Gastroesophageal sphincter (tissue), 4 donors: ENCODE results near the gene PCDH9. TPM values are rescaled to one million over a fixed set of nuclear protein-coding genes. Genes with fewer than 3 reads are reported as not detected.
"Not testable (repeated sequence)": the region's sequence is repeated elsewhere in the genome, so short reads cannot be mapped to it uniquely, and the experiment has no call there.

Source experiments
- ATAC-seq: fragments of 150-250 bp; one replicate; pipeline ENCODE4 v1.9.1; 2016; ENCODE audit warnings: mild to moderate bottlenecking, moderate library complexity
- H3K27ac ChIP-seq, 4 donors: fragments of 200-600 bp; sonication (generic) in 3 of 4; 1 replicate in 3 of 4; 2 replicates in 1 of 4; pipeline ENCODE4 v1.5.1; 2016 to 2019
- H3K27me3 ChIP-seq: fragments of 200-600 bp; sonication (generic); one replicate; pipeline ENCODE4 v1.5.1; 2019
- H3K36me3 ChIP-seq, 2 donors: fragments of 200-600 bp; sonication (generic); one replicate each; pipeline ENCODE4 v1.5.1; 2019; ENCODE audit warnings: control low read depth in 1 of 2
- H3K4me1 ChIP-seq, 3 donors: fragments of 200-600 bp; sonication (generic); 1 replicate in 2 of 3; 2 replicates in 1 of 3; pipeline ENCODE4 v1.5.1; 2016 to 2019; ENCODE audit warnings: control low read depth in 2 of 3
- H3K4me3 ChIP-seq, 2 donors: fragments of 200-600 bp; sonication (generic); one replicate each; pipeline ENCODE4 v1.5.1; 2019; ENCODE audit warnings: mild to moderate bottlenecking in 1 of 2, moderate library complexity in 1 of 2
- H3K9me3 ChIP-seq, 3 donors: fragments of 200-600 bp; sonication (generic); one replicate each; pipeline ENCODE4 v1.5.1; 2017 to 2019; ENCODE audit warnings: control low read depth in 2 of 3
- CTCF ChIP-seq, 4 experiments: fragments of 200-600 bp in 2 of 4; fragments of 450-650 bp in 2 of 4; sonication (generic) in 1 of 4; IDR thresholded peaks; one replicate each; pipeline ENCODE4 v1.5.1; 2017 to 2019; ENCODE audit warnings: antibody characterized with exemption in 4 of 4, mild to moderate bottlenecking in 2 of 4, moderate library complexity in 2 of 4
- EP300 ChIP-seq: sonication (generic); formaldehyde crosslinking; IDR thresholded peaks from one replicate; pipeline ENCODE4 v1.6.1; 2017; ENCODE audit warnings: antibody characterized with exemption, mild to moderate bottlenecking
- POLR2A ChIP-seq, 2 donors: fragments of 450-650 bp; IDR thresholded peaks; one replicate each; pipeline ENCODE4 v1.6.1; 2017; ENCODE audit warnings: antibody characterized with exemption in 2 of 2, mild to moderate bottlenecking in 2 of 2, moderate library complexity in 1 of 2
- POLR2AphosphoS5 ChIP-seq: sonication (generic); formaldehyde crosslinking; IDR thresholded peaks from one replicate; pipeline ENCODE4 v1.6.1; 2017; ENCODE audit warnings: antibody characterized with exemption
- WGBS, 2 donors: methylation state at CpG; one replicate each; pipeline ENCODE4 v1.1.5; 2018; ENCODE audit warnings: low coverage in 1 of 2; 5-methylcytosine and 5-hydroxymethylcytosine counted together
- total RNA-seq, 4 donors: library from RNA; depleted of rRNA; stranded (reverse); fragments of >200 nt; gene quantifications; one replicate each; pipeline ENCODE4 v1.1.0, GENCODE V29; 2016

The PCDH9 gene
- total RNA-seq, 4 donors from 2014 or later, result 52.9 to 141 (median 56.5) TPM

- TF ChIP-seq CTCF (IDR thresholded peaks at IDR 0.05), result no peak
- no peak for TF ChIP-seq POLR2AphosphoS5
- no peak for TF ChIP-seq EP300
- TF ChIP-seq POLR2A (IDR thresholded peaks at IDR 0.05), result no peak
- H3K4me1 ChIP-seq, result no peaks in the 10 kb centered on the region
- no peaks in the 10 kb centered on the region for H3K36me3 ChIP-seq
- peaks cover 0 to 14% (median 3%) of the 10 kb centered on the region in 3 donors for H3K9me3 ChIP-seq
- ATAC-seq, result no peak
- H3K27ac ChIP-seq, result no peak overlapping the region
- 78 to 79% methylated on average over 1 of the region's 1 CpG for WGBS, 2 donors
- H3K27me3 ChIP-seq, result no peaks in the 10 kb centered on the region
- no peak overlapping the region for H3K4me3 ChIP-seq
These were observed 929.1 kb downstream of the PCDH9 start for GRCh38 chr13:66301006-66301405.

GRCh38 chr13:66296875-66297274 is 933.3 kb downstream of the PCDH9 start:
- TF ChIP-seq CTCF (IDR thresholded peaks at IDR 0.05) (no peak), POLR2AphosphoS5 (no peak), EP300 (no peak), POLR2A (IDR thresholded peaks at IDR 0.05) (no peak)
- H3K27me3 ChIP-seq, result no peaks in the 10 kb centered on the region
- H3K36me3 ChIP-seq, result no peaks in the 10 kb centered on the region
- H3K4me3 ChIP-seq, result no peak overlapping the region
- no peaks in the 10 kb centered on the region for H3K4me1 ChIP-seq
- ATAC-seq, result no peak
- 67 to 100% methylated on average over 1 of the region's 1 CpG for WGBS, 2 donors
- peaks cover 0 to 14% (median 3%) of the 10 kb centered on the region in 3 donors for H3K9me3 ChIP-seq
- H3K27ac ChIP-seq, result no peak overlapping the region

GRCh38 chr13:66296328-66296727 is 933.8 kb downstream of the PCDH9 start:
- H3K36me3 ChIP-seq, result no peaks in the 10 kb centered on the region
- ATAC-seq, result no peak
- no peak overlapping the region for H3K27ac ChIP-seq
- peaks cover 0 to 14% (median 3%) of the 10 kb centered on the region in 3 donors for H3K9me3 ChIP-seq
- no peaks in the 10 kb centered on the region for H3K27me3 ChIP-seq
- H3K4me1 ChIP-seq, result no peaks in the 10 kb centered on the region
- no peak overlapping the region for H3K4me3 ChIP-seq
- TF ChIP-seq POLR2A (IDR thresholded peaks at IDR 0.05) (no peak), EP300 (no peak), CTCF (IDR thresholded peaks at IDR 0.05) (no peak), POLR2AphosphoS5 (no peak)

- H3K4me1 ChIP-seq, H3K27me3 ChIP-seq, H3K4me3 ChIP-seq, ATAC-seq, H3K36me3 ChIP-seq, H3K27ac ChIP-seq: not testable (repeated sequence)
- WGBS, 2 donors, result 93 to 95% methylated on average over 3 to 5 of the region's 5 CpGs
- H3K9me3 ChIP-seq, result peaks cover 0 to 22% (median 0%) of the 10 kb centered on the region in 3 donors
These were observed 943.3 kb downstream of the PCDH9 start for GRCh38 chr13:66286806-66287205.

- H3K36me3 ChIP-seq, result no peaks in the 10 kb centered on the region
- no peaks in the 10 kb centered on the region for H3K4me1 ChIP-seq
- no peak overlapping the region for H3K4me3 ChIP-seq
- peaks cover 0 to 11% (median 0%) of the 10 kb centered on the region in 3 donors for H3K9me3 ChIP-seq
- no peak overlapping the region for H3K27ac ChIP-seq
- H3K27me3 ChIP-seq, result no peaks in the 10 kb centered on the region
- TF ChIP-seq EP300 (no peak), CTCF (IDR thresholded peaks at IDR 0.05) (no peak), POLR2AphosphoS5 (no peak), POLR2A (IDR thresholded peaks at IDR 0.05) (no peak)
- WGBS, 2 donors, result 100% methylated on average over 1 of the region's 1 CpG
- no peak for ATAC-seq
These were observed 954.7 kb downstream of the PCDH9 start for GRCh38 chr13:66275416-66275815.
